NCI-H82 (cell line): ENCODE results near the gene RASD1.
"Not testable (repeated sequence)": the region's sequence is repeated elsewhere in the genome, so short reads cannot be mapped to it uniquely, and the experiment has no call there.

Experiments
- DNase-seq: peaks from one replicate; lab custom pipeline; 2025; lab: John Stamatoyannopoulos, UW

The RASD1 gene

DNA sequence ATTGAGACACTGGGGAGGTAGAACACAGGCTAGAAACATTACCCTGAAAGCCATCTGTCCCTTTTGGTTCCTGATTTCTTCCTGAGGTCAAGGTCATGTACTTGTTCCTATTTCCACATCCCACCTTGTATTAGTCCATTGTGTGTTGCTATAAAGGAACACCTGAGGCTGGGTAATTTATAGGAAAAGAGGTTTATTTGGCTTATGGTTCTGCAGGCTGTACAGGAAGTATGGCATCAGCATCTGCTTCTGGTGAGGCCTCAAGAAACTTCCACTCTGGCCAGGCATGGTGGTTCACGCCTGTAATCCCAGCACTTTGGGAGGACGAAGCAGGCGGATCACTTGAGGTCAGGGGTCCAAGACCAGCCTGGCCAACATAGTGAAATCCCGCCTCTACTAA is 26.8 kb downstream of the RASD1 start:
- no peak for DNase-seq

DNA sequence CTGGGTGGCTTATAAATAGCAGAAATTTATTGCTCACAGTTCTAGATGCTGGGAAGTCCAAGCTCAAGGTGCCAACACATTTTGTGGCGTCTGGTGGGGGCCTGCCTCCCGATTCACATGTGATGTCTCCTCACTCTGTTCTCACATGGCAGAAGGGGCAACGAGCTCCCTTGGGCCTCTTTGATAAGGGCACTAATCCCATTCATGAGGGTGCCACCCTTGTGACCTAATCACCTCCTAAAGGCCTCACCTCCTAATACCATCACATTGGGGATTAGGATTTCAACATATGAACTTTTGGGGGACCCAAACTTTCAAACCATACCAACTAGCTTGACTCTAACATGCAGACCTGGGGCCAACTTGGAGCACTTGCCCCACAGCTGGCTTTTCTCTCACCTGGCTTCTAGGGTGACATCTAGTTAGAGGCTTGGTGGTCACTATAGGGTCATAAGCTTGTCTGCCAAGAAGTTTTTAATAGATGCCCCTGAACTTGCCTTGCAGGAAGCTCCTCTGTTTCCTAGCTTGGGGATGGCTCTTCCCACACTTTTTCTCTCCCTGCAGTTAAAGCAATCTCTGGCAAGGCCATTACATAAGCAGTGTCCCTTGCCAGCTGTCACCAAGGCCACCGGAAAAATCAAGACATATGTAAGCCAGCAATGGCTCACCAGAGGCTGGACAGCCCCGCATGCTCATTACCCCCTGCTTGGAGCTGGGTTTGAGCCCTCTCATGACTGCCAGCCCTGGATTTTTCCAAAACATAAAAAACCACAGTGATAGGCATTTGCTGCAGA is 27.8 kb downstream of the RASD1 start:
- DNase-seq = peak; percentile 59

DNA sequence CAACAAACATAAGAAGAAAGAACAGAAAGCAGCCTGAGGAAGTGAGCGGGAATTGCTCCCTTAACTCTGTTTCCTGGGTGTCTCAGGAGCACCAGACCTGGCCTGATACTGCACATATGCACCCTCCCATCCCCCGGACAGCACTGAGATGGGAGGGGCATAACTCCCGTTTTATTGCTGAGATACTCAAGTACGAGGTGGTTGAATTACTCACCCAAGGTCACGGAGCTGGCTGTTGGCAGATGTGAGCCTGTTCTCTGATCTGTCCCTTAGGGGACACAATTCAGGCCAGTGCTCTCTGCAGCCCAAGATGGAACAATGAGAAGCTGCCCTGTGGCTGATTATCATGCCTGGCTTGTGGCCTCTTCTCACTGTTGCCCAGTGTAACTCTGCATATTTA is 28.5 kb downstream of the RASD1 start:
- DNase-seq = peak; percentile 83

- DNase-seq = peak; percentile 91
These were observed 29.2 kb downstream of the RASD1 start for GRCh38 chr17:17467016-17467415.

- peak; percentile 71 for DNase-seq
These were observed 29.7 kb downstream of the RASD1 start for GRCh38 chr17:17466511-17466910.

GRCh38 chr17:17465878-17466277 is 30.3 kb downstream of the RASD1 start:
- not testable (repeated sequence) for DNase-seq

- DNase-seq = peak; percentile 38
These were observed 32.4 kb downstream of the RASD1 start for GRCh38 chr17:17463821-17464220.

- no peak for DNase-seq
These were observed 34.0 kb downstream of the RASD1 start for GRCh38 chr17:17462048-17462824.

DNA sequence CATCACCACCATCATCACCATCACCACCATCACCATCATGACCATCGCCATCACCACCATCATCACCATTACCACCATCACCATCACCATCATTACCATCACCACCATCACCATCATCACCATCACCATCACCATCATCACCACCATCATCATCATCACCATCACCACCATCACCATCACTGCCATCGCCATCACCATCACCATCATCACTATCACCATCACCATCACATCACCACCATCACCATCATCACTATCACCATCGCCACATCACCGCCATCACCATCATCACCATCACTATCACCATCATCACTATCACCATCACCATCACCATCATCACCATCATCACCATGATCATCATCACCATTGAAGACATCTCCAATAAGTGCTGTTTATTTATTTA is 36.2 kb downstream of the RASD1 start:
- no peak for DNase-seq

DNA sequence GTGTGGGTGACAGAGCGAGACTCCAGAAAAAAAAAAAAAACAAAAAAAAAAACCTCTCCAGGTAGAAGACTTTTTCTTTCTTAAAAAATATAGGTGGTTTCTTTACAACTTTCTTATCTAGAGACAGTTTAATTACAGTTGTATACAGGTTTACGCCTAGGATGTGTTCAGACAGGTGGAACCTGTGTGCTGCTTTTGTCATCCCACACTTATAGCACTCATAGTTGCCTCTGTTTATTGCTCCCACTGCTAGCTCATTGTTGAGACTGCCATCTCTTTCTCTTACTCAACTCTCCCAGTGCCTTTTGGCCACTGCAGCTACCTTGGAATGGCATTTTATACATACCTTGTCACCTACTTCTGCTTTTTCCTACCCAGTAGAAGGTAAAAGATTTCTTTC is 38.5 kb downstream of the RASD1 start:
- DNase-seq = no peak

DNA sequence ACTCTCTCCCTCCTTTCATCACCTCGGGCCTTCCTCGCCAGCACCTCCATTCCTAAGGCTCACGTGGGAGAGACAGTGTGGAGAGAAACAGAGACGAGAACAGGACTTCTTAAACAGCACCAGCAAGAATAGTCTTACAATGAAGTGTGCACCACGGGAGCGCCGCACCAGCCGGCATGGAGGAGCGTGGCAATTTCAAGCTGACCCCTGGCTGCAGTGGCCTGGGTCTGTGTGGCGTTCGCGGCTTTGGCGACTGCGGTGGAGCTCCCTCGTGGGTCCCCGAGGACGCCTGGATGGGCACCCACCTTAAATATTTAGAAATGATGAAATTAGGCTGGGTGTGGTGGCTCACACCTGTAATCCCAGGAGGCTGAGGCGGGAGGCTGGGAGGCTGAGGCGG is 39.9 kb downstream of the RASD1 start:
- DNase-seq = no peak

DNA sequence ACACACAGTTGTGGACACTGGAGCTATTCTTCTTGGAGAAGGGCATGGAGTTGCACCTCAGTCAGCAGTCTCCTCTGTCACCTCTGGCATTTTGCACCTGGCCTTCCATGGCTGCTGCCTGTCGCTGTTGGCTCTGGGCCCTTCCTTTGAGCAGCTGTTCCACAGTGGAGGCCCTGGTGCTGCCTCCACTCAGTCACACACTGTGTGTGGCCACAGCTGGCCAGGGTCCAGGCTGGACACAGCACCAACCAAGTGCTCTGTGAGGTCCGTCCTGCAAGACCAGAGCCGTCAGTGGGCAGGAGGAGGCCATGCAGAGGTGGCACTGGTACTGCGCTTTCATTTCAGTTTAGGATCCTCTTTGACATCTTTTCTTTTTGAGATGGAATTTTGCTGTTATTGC is 41.0 kb downstream of the RASD1 start:
- DNase-seq = no peak

GRCh38 chr17:17454700-17455099 is 41.5 kb downstream of the RASD1 start:
- DNase-seq = not testable (repeated sequence)

- no peak for DNase-seq
These were observed 41.9 kb downstream of the RASD1 start for GRCh38 chr17:17454276-17454675.

DNA sequence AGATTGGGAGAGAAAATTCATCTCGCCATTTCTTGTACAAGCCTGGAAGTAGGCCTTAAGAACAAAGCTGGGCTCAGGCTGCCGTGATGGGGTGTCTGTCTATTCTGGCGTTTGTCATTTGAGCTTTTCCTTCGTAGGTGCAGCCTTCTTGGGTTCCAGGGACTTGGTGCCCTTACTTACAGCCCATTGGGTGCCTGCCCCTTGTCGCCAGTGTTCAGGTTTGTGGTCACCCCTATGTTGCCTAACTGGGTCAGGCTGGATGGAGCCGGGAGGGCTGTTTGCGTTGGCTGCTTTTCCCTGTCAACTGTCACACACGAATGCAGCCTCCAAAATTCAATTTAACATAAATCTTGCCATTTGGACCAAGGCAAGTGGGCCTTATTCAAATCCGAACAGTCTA is 43.1 kb downstream of the RASD1 start:
- no peak for DNase-seq

DNA sequence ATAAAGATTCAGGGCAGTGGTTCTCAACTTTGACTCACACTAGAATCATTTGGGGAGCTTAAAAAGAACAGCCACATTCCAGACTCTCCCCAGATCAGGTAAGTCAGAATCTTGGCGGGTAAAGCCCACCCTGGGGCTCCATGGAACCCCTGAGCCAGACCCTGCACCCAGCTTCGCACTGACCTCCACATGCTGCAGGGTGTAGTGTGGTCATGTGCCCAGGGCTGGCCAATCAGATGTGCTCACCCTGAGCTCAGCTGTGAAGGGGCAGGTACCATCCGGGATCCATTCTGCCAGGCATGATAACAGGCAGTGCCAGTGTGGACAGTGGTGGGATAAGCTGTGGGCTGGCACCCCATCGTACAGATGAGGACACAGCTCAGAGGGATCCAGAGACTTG is 47.5 kb downstream of the RASD1 start:
- DNase-seq = no peak

DNA sequence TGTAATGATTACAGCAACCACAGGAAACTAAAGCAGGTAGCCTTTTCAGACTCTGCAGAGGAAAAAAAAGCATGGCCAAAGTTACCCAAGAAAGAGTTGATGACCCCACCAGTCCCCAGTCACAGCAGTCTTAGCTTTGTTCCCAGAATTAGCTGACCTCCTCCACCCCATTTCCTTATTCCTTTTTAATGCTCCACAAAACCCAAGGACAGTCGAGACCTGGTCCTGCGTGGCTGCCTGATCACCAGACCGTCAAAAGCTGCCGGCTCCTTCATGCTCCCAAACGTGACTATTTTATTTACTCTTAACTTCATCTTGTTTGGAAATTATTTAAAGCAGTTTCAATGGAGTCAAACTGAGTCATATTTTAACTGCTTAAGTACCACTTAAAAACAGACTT is 48.1 kb downstream of the RASD1 start:
- DNase-seq = no peak

DNA sequence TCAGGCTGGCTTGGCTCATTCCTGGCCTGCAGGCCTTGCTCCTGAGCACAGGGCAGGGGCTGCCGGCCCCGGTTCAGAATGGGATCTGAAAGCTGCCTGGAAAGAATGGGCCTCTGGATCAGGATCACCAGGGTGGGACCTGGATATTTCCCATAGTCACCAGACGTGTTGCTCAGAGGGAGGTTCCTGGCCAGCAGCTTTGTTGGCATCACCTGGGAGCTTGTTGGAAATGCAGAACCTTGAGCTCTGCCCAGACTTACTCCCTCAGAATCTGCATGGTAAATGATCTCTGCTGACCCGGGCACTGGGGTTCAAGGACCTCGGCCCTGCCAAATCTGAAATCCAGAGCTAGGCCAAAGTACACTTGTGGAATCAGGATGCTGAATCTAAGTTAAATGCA is 48.9 kb downstream of the RASD1 start:
- DNase-seq = no peak

GRCh38 chr17:17446666-17447155 is 49.5 kb downstream of the RASD1 start:
- DNase-seq = no peak

DNA sequence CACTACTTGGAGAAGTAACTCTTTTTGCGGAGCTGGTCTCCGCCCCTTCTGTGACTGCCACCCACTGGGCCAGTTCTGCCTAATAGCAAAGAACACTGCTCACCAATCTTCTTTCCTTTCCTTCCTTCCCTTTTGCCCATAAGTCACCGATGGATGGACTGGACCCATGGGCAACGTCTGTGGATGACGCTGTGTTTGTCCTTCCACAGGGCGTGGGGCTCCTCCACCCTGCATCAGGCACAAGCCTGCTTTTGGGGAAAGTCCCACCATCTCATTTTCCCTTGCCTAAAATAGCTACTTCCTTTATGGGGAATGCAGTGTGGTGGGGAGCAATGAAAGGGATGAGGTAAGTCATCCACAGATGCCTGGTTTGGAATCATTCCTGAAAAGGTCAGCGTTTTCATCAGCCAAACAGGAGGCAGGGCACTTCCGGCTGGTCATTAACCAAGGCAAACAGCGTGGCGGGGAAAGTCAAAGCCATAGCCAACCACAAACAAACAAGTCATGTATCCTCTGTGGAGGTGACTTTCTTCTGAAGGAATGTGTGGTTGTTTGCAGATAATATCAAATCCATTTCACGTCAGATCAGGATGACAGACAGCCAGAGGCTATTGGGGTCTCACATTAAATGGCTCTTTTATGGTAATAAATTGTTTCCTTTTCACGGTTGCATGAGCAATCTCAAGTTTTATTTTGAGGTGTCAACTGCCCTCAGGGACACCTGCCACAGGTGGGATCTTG is 50.1 kb downstream of the RASD1 start:
- no peak for DNase-seq

- DNase-seq = no peak
These were observed 50.8 kb downstream of the RASD1 start for GRCh38 chr17:17445296-17445924.
